Lung (tissue), 12 donors: ENCODE results near the gene MIB1. TPM values are rescaled to one million over a fixed set of nuclear protein-coding genes. Genes with fewer than 3 reads are reported as not detected.

Source experiments
- ATAC-seq: fragments of 200-7000 bp; cut with Tn5 transposase; one replicate; pipeline ENCODE4 v1.9.1; 2020; ENCODE audit warnings: moderate number of reproducible peaks; ENCODE audit not compliant: insufficient read depth, low FRiP score
- DNase-seq, 3 donors: peaks; one replicate each; pipeline ENCODE4 v3.0.0-alpha.2; 2013 to 2017
- H3K27ac ChIP-seq, 2 donors: one replicate each; pipeline ENCODE4 v1.5.1; 2013; ENCODE audit warnings: mild to moderate bottlenecking in 2 of 2, moderate library complexity in 2 of 2, control low read depth in 1 of 2, inconsistent platforms in 1 of 2, low read depth in 1 of 2, low read length in 1 of 2
- H3K27me3 ChIP-seq, 3 donors: one replicate each; pipeline ENCODE4 v1.5.1; 2013; ENCODE audit warnings: low read length in 2 of 3; ENCODE audit not compliant: control insufficient read depth in 3 of 3, insufficient read depth in 3 of 3
- H3K36me3 ChIP-seq, 4 donors: one replicate each; pipeline ENCODE4 v1.5.1; 2013; ENCODE audit warnings: low read length in 4 of 4, mild to moderate bottlenecking in 1 of 4, moderate library complexity in 1 of 4; ENCODE audit not compliant: control insufficient read depth in 4 of 4, insufficient read depth in 4 of 4
- H3K4me1 ChIP-seq, 5 donors: one replicate each; pipeline ENCODE4 v1.5.1; 2013; ENCODE audit warnings: low read length in 5 of 5, mild to moderate bottlenecking in 2 of 5, moderate library complexity in 1 of 5; ENCODE audit not compliant: control insufficient read depth in 5 of 5, insufficient read depth in 5 of 5
- H3K4me3 ChIP-seq: one replicate; pipeline ENCODE4 v1.5.1; 2013; ENCODE audit warnings: mild to moderate bottlenecking, control low read depth, moderate library complexity
- H3K9ac ChIP-seq, 2 donors: one replicate each; pipeline ENCODE4 v1.5.1; 2013; ENCODE audit warnings: low read length in 2 of 2, control low read depth in 1 of 2; ENCODE audit not compliant: insufficient read depth in 1 of 2
- H3K9me3 ChIP-seq, 4 donors: one replicate each; pipeline ENCODE4 v1.5.1; 2013; ENCODE audit warnings: low read length in 3 of 4, mild to moderate bottlenecking in 1 of 4, moderate library complexity in 1 of 4; ENCODE audit not compliant: control insufficient read depth in 4 of 4, insufficient read depth in 3 of 4
- WGBS, 2 donors: extraction: QIAGEN DNeasy Blood & Tissue Kit; methylation state at CpG; one replicate each; pipeline ENCODE4 v1.1.7; 2013; 5-methylcytosine and 5-hydroxymethylcytosine counted together
- polyA plus RNA-seq, 2 donors: library from polyadenylated mRNA; stranded (reverse); fragments of 200-250 nt; gene quantifications; one replicate each; pipeline ENCODE4 v1.2.1, GENCODE V29; 2013
- total RNA-seq, 2 donors: library from RNA; depleted of rRNA in 1 of 2; stranded (reverse); fragments of >200 nt in 1 of 2; gene quantifications; one replicate each; pipeline ENCODE4 v1.2.1, GENCODE V29; 2014 to 2021
- TF ChIP-seq, protein P1 (sequence below): IDR thresholded peaks from 2 replicates; pipeline ENCODE4 v1.5.1; 2012; ENCODE audit warnings: mild to moderate bottlenecking; ENCODE audit errors: control extremely low read depth, extremely low read depth
- donor health status: control.
- donor health status: control.
- donor health status: Bipolar disorder and iron deficiency.
- donor health status: healthy.
- donor health status: DM: yes; HTN: yes; CAD: no.

Gene MIB1
- total and polyA plus RNA-seq, 4 donors: 4.5 to 62.0 (median 15.5) TPM

DNA sequence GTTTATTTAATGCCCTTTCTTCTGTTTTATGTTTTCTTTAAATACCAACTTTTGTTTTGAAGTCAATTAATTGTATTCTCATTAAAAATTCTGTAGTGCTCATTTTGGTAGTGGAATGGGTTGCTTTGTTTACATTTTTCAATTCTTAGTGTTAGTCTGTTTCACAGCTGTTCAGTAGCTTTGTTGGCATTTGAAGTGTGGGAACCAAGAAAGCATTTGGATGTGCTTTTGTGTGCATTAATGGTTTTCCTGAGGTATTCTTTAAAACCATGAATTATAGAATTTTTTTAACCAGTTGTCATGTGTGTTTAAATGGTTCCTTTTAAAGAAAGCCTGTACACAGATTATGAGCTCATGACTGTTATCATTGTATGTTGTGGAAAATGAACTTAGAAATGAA is 19.7 kb downstream of the MIB1 start:
- Histone ChIP-seq H3K27me3 (no peaks in the 10 kb centered on the region), H3K27ac (no peak overlapping the region), H3K36me3 (peaks cover 0 to under 1% (median 0%) of the 10 kb centered on the region in 4 donors), H3K9me3 (no peaks in the 10 kb centered on the region), H3K4me3 (no peak overlapping the region), H3K4me1 (peaks cover 1 to 9% (median 3%) of the 10 kb centered on the region in 5 donors), H3K9ac (no peak overlapping the region)
- TF ChIP-seq, protein P1, sequence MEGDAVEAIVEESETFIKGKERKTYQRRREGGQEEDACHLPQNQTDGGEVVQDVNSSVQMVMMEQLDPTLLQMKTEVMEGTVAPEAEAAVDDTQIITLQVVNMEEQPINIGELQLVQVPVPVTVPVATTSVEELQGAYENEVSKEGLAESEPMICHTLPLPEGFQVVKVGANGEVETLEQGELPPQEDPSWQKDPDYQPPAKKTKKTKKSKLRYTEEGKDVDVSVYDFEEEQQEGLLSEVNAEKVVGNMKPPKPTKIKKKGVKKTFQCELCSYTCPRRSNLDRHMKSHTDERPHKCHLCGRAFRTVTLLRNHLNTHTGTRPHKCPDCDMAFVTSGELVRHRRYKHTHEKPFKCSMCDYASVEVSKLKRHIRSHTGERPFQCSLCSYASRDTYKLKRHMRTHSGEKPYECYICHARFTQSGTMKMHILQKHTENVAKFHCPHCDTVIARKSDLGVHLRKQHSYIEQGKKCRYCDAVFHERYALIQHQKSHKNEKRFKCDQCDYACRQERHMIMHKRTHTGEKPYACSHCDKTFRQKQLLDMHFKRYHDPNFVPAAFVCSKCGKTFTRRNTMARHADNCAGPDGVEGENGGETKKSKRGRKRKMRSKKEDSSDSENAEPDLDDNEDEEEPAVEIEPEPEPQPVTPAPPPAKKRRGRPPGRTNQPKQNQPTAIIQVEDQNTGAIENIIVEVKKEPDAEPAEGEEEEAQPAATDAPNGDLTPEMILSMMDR: no peak
- DNase-seq (peak in 2 of 3 donors; percentile 70 to 75), ATAC-seq (no peak)

DNA sequence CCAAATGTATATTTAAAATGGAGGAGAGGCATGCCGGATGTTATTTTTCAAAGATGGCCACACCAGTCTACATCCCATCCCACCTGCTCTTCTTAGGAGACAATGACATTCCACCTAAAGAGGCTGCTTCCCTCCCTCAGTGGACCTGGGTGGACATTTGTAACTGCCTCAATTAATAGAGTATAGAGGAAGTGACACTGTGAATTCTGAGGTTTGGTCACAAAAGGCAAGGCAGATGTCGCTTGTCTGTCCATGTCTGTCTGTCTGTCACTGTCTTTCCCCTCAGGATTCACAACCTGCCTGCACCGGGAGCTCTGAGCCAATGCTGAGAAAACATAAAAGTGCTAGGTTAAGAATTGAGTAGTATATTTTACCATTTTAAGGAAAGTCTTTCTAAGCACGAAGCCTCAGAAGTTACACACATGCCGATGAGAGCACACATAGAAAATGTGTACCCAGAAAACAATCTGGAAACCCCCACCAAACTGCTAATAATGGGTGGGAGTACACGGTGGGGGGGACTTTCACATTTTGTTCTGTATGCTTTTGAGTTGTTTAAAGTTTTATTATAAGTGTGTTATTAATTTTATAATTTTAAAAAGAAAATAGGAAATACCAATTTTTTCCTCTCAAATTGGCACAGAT is 21.0 kb downstream of the MIB1 start:
- no peak overlapping the region for H3K27ac ChIP-seq
- H3K36me3 ChIP-seq: peaks cover 3 to 13% (median 5%) of the 10 kb centered on the region in 4 donors
- no peak overlapping the region for H3K9ac ChIP-seq
- no peak for ATAC-seq
- no peaks in the 10 kb centered on the region for H3K27me3 ChIP-seq
- TF ChIP-seq, protein P1: no peak
- 70 to 86% methylated on average over 6 of the region's 6 CpGs for WGBS, 2 donors
- no peak overlapping the region for H3K4me3 ChIP-seq
- DNase-seq: no peak
- peaks cover 0 to 9% (median 4%) of the 10 kb centered on the region in 5 donors for H3K4me1 ChIP-seq
- no peaks in the 10 kb centered on the region for H3K9me3 ChIP-seq

DNA sequence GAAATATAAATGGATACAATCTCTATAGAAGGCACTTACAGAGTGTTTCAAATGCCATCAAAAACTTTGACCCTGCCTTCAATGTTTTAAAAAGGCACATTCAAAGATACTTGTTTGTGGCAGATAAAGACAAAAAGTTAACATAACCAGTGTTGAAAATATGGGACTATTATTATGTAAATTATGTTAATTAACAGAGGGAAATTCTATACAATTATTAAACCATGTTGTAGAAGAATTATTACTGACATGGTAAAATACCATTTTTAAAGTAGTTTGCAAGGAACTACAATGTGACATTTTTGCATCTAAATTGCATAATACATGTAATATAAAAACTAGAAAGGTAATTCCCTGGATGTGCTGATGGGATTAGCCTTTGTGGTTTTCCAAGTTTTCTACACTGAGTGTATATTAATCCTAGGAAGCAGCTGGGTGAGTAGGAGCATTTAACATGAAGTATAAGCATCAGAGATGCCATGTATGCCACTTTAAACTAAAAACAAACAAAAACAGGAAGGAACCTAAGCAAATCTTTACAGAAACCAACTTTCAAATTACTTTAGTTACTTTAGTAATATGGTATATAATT is 21.7 kb downstream of the MIB1 start:
- Histone ChIP-seq H3K27ac (no peak overlapping the region), H3K27me3 (no peaks in the 10 kb centered on the region), H3K9ac (no peak overlapping the region), H3K4me3 (no peak overlapping the region), H3K36me3 (peaks cover 4 to 15% (median 6%) of the 10 kb centered on the region in 4 donors), H3K4me1 (peaks cover 0 to 9% (median 3%) of the 10 kb centered on the region in 5 donors), H3K9me3 (no peaks in the 10 kb centered on the region)
- ATAC-seq: no peak
- TF ChIP-seq, protein P1: no peak
- DNase-seq: no peak
